NCI-H510A (cell line): ENCODE results near the gene SFT2D2.

Experiments used
- DNase-seq: peaks from one replicate; lab custom pipeline; 2025; lab: John Stamatoyannopoulos, UW

SFT2D2 gene

DNA sequence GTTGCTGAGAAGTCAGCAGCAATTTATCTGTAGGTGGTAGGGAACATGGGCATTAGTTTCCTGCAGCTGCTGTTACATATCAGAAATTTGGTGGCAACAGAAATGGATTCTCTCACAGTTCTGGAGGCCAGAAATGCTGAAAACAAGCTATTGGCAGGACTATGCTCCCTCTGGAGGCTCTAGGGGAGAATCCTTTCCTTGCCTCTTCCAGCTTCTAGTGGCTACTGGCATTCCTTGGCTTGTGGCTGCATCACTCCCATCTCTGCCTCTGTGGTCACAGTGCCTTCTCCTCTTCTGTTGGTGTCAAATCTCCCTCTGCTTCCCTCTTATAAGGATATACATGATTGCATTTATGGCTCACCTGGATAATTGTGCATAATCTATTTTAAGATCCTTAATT is 2.5 kb upstream of the SFT2D2 start:
- DNase-seq = no peak

- no peak for DNase-seq
Observed at GRCh38 chr1:168223681-168224540, 1.9 kb upstream of the SFT2D2 start.

GRCh38 chr1:168224991-168225390 is 813 bp upstream of the SFT2D2 start:
- no peak for DNase-seq

DNA sequence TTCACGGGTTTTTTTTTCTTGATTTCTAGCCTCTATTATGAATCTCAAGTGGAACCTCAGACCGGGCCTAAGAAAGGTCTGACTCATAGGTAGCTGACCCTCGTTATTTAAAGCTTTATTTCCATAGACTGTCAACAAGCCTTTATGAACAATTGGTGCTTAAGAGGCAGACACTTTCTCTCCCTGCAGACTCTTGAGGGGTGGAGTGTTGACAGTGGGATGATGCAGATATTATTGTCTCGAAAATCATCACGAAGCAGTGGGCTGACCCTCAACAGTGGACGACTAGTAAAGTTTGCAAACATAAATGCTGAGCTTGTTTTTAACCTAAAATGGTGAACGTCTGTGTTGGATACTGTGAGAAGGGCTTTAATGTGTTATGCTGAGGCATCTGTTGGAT is 1.8 kb downstream of the SFT2D2 start:
- no peak for DNase-seq

DNA sequence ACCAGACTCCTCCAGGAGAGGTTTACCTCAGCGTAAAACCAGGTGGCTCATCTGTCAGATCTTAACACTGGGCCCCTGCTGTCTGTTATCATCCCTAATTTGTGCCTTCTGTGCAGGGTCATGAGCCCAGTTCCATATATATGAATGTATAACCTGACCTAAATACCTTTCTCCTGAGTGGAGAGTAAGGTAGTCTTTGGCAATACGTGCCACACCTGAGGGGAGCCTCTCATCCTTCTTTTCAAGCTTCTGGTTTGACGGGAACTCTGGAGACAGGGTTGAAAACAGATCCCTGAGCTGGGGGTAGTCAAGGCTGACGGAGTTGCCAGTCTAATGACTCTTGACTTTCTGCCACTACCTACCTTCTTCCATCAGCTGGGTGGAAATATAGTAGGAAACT is 4.1 kb downstream of the SFT2D2 start:
- DNase-seq = no peak

DNA sequence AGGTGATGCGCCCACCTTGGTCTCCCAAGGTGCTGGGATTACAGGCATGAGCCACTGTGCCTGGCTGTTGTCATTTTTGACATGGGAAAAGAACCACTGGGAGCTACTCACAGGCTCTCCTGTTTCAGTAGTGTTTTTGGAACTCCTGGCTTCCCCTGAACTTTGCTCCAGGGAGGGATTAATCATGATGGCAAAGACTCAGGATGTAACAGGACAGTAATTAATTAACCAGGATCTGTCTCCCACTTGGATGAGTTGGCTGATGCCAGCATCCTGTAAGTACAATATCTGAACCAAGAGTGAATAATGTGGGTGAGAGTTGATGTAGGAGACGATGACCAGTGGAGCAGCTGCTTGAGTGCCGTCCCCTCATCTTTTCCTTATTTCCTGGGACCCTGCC is 4.9 kb downstream of the SFT2D2 start:
- DNase-seq = no peak

DNA sequence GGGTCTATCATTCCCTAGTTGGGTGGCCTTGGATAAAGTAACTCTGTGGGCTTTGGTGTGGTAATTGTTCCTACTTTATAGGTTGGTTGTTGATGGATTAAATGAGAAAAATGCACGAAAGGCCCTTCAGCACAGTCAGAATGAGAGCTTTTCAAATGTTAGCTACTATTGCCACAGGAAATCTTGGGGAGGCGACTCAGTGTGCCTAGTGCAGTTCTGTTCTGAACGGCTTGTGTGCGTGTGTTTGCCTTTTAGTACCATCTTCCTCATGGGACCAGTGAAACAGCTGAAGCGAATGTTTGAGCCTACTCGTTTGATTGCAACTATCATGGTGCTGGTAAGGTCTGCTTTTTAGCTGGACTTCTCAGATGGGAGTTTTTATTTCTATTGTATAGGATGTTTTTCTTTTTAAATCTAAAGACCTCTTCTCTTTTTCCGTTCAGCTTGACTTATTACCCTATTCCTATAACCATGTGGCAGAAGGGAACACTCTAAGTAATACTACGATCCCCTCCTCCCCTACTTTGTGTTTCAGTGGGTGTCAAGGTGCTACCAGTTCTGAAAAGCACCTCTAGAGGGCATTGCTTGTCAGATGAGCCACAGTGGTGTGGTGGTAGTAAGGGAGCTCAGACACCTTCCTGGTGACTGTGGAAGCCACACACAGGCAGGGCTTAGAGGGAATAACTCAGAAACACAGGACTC is 9.2 kb downstream of the SFT2D2 start:
- no peak for DNase-seq

- DNase-seq = no peak
Observed at GRCh38 chr1:168235548-168235885, 9.7 kb downstream of the SFT2D2 start.

- DNase-seq = no peak
Observed at GRCh38 chr1:168235937-168236336, 10.1 kb downstream of the SFT2D2 start.

DNA sequence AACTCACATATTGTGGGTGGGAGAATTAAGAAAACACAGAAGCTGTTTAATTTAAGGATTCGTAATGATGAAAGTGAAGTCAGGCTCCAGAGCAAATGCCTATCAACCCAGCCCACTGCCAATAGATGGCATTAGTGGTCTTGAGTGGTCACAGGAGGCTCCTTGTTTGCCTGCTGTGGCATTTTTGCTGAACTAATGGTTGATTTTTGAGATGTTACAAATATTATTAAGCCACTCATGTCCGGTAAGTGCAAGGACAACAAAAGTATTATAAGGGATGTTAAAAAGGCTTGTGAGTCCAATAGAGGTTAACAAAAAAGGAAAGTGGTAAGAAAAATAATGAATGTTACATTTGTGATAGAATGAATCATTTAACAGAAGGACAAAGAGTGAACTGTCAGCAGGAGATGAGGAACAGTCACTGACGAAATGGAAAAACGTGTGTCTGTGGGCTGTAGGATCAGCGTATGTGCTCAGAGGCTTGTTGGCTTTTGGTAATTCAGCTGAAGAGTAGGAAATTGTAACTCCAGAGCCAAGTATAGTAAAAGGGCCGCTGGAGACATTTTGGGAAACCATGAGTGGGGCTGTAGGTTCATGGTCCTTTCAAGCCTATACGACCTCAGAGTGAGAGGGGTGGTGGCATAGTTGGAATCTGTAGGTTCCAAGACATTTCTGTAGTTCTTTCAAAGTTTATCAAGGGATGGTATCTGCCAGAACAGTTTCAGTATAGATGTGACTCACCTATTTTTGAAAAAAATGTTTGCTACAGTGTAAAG is 11.2 kb downstream of the SFT2D2 start:
- no peak for DNase-seq

- DNase-seq = no peak
Observed at GRCh38 chr1:168243198-168243597, 17.4 kb downstream of the SFT2D2 start.

GRCh38 chr1:168243636-168244212 is 17.9 kb downstream of the SFT2D2 start:
- no peak for DNase-seq

DNA sequence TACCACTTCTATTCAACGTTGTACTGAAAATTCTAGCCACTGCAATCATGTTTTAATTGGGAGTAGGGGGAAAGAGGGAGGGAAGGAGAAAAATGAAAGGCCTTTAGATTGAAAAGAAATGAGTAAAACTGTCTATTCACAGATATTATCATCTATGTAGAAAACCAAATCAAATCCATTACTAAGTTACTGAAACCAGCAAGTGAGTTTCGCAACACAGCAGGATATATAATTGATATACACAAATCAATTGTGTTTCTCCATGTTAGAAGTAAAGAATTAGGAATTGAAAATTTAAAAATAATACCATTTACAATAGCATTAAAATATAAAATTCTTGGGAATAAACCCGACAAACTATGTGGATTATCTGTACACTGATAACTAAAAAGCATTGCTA is 19.2 kb downstream of the SFT2D2 start:
- no peak for DNase-seq

- DNase-seq = no peak
Observed at GRCh38 chr1:168246506-168246905, 20.7 kb downstream of the SFT2D2 start.

GRCh38 chr1:168252204-168252733 is 26.5 kb downstream of the SFT2D2 start:
- no peak for DNase-seq

DNA sequence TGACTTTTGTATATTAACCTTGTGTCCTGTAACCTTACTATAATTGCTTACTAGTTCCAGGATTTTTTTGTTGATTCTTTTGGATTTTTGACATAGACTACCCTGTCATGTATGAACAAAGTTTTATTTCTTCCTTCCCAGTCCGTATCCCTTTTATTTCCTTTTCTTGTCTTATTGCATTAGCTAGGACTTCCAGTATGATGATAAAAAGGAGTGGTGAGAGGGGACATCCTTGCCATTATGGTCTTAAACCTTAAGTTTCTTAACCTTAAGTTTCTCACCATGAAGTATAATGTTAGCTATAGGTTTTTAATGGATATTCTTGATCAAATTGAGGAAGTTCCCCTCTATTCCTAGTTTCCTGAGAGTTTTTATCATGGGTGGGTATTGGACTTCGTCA is 30.4 kb downstream of the SFT2D2 start:
- no peak for DNase-seq

DNA sequence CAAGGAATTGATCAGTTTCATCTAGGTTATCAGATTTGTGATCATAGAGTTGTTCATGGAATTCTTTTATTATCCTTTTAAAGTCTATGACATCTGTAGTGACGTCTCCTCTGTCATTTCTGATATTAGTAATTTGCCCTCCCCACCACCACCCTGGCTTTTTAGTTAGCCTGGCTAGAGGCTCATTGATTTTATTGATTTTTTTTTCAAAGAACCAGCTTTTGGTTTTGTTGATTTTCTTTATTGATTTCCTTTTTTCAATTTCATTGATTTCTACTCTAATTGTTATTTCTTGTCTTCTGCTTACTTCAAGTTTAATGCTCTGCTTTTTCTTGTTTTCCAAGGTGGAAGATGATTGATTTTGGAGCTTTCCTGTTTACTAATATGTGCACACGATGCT is 31.6 kb downstream of the SFT2D2 start:
- DNase-seq = no peak

GRCh38 chr1:168259567-168259966 is 33.8 kb downstream of the SFT2D2 start:
- DNase-seq = no peak

GRCh38 chr1:168260393-168260792 is 34.6 kb downstream of the SFT2D2 start:
- DNase-seq = no peak

- DNase-seq = no peak
Observed at GRCh38 chr1:168261390-168261789, 35.6 kb downstream of the SFT2D2 start.

GRCh38 chr1:168263130-168263529 is 37.3 kb downstream of the SFT2D2 start:
- no peak for DNase-seq

DNA sequence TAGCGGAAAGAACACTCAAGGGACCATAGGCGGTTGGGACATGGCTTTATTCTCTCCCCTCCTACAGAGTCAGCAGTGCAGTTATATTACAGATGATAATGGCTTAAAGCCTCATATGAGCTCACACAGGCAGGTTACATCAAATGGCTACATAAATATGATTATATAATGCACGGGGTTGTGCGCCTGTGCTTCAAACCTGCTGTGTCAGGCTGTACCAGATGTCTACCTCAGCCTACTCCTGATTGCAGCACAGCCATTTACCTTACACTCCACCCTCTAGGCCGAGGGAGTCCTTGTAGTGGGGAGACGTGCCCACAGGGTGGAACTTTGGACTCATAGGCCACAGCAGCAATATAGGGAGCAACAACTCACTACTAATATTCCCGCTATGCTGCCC is 38.5 kb downstream of the SFT2D2 start:
- DNase-seq = no peak
